Nephron (organoid): Measurements from ENCODE around the gene RPS19.

ENCODE experiments used
- H3K27ac Mint-ChIP-seq, 3 experiments: 2 replicates each; pipeline ENCODE4 v1.8.0; 2020; ENCODE audit warnings: mixed read lengths in 3 of 3, mild to moderate bottlenecking in 2 of 3, moderate library complexity in 1 of 3
- H3K27me3 Mint-ChIP-seq: 2 replicates; pipeline ENCODE4 v1.8.0; 2021; ENCODE audit warnings: low read depth, mild to moderate bottlenecking, moderate library complexity, mixed read lengths
- H3K36me3 Mint-ChIP-seq: 2 replicates; pipeline ENCODE4 v1.8.0; 2020; ENCODE audit warnings: low read depth, mixed read lengths
- H3K4me1 Mint-ChIP-seq: 2 replicates; pipeline ENCODE4 v1.8.0; 2020; ENCODE audit warnings: mixed read lengths
- H3K4me3 Mint-ChIP-seq, 3 experiments: 2 replicates each; pipeline ENCODE4 v1.8.0; 2020; ENCODE audit warnings: mild to moderate bottlenecking in 3 of 3, mixed read lengths in 3 of 3, moderate library complexity in 2 of 3
- H3K9me3 Mint-ChIP-seq: 2 replicates; pipeline ENCODE4 v1.8.0; 2020; ENCODE audit warnings: mixed read lengths
- TF ChIP-seq, protein P1 (sequence below), 3 experiments: fragments of 200-600 bp; sonication (generic); IDR thresholded peaks; one replicate each; pipeline ENCODE4 v1.5.0; 2021; ENCODE audit warnings: antibody characterized with exemption in 3 of 3; ENCODE audit not compliant: unreplicated experiment in 3 of 3

Gene RPS19

DNA sequence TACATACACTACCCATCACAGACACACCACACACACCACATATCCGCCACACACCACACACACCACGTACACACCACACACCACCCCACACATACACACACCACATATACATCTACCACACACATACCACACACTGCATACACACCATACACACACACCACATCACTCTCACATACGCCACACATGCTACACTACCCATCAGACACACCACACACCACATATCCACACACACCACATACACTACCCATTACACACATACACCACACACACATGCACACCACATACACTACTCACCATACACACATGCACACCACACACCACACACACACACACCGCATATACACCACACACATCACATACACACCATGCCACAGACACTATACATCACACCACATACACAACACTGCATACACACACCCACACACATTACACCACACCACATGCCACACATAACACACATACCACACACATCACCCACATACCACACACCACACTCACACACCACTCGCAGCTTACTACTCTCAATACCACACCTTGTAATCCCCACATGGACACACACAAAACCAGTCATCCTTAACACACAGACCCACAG is 58.7 kb downstream of the RPS19 start:
- Mint-ChIP-seq H3K9me3 (no peaks in the 10 kb centered on the region), H3K36me3 (no peaks in the 10 kb centered on the region), H3K4me3 (no peak overlapping the region), H3K27ac (no peak overlapping the region), H3K4me1 (no peaks in the 10 kb centered on the region), H3K27me3 (peaks cover 8% of the 10 kb centered on the region)
- TF ChIP-seq, protein P1, sequence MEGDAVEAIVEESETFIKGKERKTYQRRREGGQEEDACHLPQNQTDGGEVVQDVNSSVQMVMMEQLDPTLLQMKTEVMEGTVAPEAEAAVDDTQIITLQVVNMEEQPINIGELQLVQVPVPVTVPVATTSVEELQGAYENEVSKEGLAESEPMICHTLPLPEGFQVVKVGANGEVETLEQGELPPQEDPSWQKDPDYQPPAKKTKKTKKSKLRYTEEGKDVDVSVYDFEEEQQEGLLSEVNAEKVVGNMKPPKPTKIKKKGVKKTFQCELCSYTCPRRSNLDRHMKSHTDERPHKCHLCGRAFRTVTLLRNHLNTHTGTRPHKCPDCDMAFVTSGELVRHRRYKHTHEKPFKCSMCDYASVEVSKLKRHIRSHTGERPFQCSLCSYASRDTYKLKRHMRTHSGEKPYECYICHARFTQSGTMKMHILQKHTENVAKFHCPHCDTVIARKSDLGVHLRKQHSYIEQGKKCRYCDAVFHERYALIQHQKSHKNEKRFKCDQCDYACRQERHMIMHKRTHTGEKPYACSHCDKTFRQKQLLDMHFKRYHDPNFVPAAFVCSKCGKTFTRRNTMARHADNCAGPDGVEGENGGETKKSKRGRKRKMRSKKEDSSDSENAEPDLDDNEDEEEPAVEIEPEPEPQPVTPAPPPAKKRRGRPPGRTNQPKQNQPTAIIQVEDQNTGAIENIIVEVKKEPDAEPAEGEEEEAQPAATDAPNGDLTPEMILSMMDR (IDR thresholded peaks at IDR 0.05; ENCODE audit: unreplicated experiment in 3 of 3) = no peak

DNA sequence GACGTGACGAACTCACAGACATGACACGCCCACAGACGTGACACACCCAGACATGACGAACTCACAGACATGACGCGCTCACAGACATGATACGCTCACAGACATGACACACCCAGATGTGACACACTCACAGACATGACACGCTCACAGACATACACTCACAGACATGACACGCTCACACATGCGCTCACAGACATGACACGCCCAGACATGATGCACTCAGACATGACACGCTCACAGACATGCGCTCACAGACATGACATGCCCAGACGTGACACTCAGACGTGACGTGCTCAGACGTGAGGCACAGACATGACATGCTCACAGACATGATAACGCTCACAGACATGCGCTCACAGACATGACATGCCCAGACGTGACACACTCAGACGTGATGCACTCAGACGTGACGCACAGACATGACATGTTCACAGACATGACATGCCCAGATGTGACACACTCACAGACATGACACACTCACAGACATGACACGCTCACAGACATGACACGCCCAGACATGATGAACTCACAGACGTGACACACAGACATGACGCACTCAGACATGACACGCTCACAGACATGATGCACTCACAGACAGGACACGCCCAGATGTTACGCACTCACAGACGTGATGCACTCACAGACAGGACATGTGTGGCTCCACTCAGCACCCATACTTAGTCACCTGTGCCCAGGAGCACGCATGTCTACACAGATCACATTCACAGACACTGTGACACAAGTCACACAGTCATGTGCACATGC is 60.1 kb downstream of the RPS19 start:
- Mint-ChIP-seq H3K9me3 (no peaks in the 10 kb centered on the region), H3K27me3 (no peaks in the 10 kb centered on the region)
- TF ChIP-seq, protein P1 (IDR thresholded peaks at IDR 0.05; ENCODE audit: unreplicated experiment in 3 of 3) = no peak

DNA sequence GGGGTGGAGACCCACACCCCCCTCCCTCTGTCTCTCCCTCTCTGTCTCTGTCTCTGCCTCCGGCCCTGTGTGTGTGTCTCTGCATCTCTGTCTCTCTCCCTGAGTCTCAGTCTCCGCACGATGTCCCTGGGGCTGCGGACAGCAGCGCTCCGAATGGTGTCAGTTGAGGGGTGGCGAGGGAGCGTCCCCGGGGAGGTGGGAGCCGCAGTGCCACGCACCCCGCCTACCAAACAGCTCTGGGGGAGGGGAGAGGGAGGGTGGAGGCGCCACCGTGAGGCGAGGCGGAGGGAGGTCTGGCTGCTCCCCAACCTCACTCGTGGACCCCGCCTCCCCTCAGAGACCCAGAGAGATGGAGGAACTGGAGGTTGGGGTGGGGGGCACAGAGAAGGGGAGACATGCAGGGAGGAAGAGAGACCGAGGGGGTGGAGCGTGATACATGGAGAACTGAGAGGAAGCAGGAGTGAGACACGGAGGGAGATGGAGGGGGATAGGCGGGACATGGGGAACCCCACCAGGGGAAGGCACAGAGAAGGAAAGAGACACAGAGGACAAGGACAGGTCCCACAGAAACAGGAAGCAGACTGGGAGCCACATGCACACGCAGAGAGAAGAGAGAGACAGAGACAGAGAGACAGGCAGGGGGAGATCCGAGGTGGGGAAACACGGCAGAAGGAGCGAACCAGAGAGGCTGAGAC is 61.0 kb downstream of the RPS19 start:
- Mint-ChIP-seq H3K27ac (no peak overlapping the region), H3K36me3 (no peaks in the 10 kb centered on the region), H3K4me3 (no peak overlapping the region), H3K27me3 (no peaks in the 10 kb centered on the region), H3K4me1 (no peaks in the 10 kb centered on the region), H3K9me3 (no peaks in the 10 kb centered on the region)
- TF ChIP-seq, protein P1 (IDR thresholded peaks at IDR 0.05; ENCODE audit: unreplicated experiment in 3 of 3) = no peak

More for the DNA sequence above, 60.1 kb downstream of the RPS19 start:
- Mint-ChIP-seq H3K36me3 (no peaks in the 10 kb centered on the region), H3K27ac (no peak overlapping the region), H3K4me1 (no peaks in the 10 kb centered on the region), H3K4me3 (no peak overlapping the region)

DNA sequence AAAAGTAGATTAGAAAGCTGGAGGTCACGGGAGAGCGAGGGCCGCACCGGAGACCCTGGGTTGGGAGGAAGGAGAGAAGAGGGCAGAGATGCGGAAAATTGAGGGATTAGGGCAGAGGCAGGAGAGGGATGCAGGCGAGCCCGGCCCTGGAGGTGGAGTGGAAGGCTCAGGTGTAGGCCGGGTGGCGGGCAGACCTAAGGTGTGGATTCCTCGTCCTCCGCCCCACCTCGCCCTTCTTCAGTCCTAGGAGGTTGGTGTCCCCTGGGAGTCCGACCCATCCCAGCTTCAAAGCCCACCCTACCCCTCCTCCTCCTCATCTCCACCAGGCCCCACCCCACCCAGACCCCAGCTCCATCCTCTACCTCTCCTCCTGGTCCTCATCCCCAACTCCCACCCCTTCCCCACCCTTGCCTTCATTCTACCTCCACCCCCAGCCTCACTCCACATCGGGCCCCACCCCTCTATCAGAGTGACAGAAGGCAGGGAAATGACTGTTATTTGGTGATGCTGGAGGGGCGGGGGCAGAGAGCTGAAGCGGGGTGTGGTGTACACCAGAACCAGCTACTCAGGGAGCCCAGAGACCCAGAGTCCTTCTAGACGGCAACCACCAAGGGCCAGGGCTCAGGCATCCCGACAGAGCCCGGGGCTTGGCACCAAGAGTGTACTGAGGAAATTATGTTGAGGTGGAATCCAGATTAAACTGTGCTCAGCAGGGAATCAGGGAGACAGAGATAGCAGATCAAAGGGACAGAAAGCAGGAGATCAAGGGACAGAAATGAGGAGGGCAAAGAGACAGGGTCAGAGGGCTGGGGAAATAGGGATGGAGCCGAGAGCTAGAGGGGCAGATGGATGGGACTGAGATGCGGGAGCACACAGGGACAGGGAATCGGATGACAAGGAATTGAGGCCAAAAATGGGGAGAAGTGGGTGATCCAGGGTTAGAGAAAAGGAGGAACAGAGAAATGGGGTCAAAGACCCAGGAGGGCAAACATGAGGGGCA is 61.8 kb downstream of the RPS19 start:
- Mint-ChIP-seq H3K36me3 (no peaks in the 10 kb centered on the region), H3K27ac (no peak overlapping the region), H3K4me3 (no peak overlapping the region), H3K4me1 (no peaks in the 10 kb centered on the region), H3K9me3 (no peaks in the 10 kb centered on the region), H3K27me3 (no peaks in the 10 kb centered on the region)
- TF ChIP-seq, protein P1 (IDR thresholded peaks at IDR 0.05; ENCODE audit: unreplicated experiment in 3 of 3) = no peak
